Activated CD4-positive, alpha-beta memory T cell treated with anti-CD3 and anti-CD28 coated beads for 36 hours (primary cell): ENCODE measurements around the gene TMEM201. TPM values are rescaled to one million over a fixed set of nuclear protein-coding genes. Genes with fewer than 3 reads are reported as not detected.

ENCODE experiments used
- CTCF ChIA-PET: fragments of 350-600 bp; sonication (Branson Sonifier 250); formaldehyde crosslinking; loops from one replicate; lab custom pipeline; 2021; ENCODE audit warnings: antibody characterized with exemption, inconsistent platforms; lab: Charles Lee
- POLR2A ChIA-PET: fragments of 350-600 bp; sonication (Branson Sonifier 250); formaldehyde crosslinking; loops from one replicate; lab custom pipeline; 2021; ENCODE audit warnings: antibody characterized with exemption; lab: Charles Lee
- DNase-seq: peaks from one replicate; pipeline ENCODE4 v3.0.0-alpha.2; 2020
- H3K27ac Mint-ChIP-seq: one replicate; pipeline ENCODE4 v1.8.0; 2021; ENCODE audit warnings: mixed read lengths
- H3K27me3 Mint-ChIP-seq: one replicate; pipeline ENCODE4 v1.8.0; 2021; ENCODE audit warnings: mixed read lengths
- H3K36me3 Mint-ChIP-seq: one replicate; pipeline ENCODE4 v1.8.0; 2021; ENCODE audit warnings: mixed read lengths
- H3K4me1 Mint-ChIP-seq: one replicate; pipeline ENCODE4 v1.8.0; 2021; ENCODE audit warnings: low read depth, mixed read lengths
- H3K4me3 Mint-ChIP-seq: one replicate; pipeline ENCODE4 v1.8.0; 2021; ENCODE audit warnings: mild to moderate bottlenecking, mixed read lengths
- H3K9me3 Mint-ChIP-seq: one replicate; pipeline ENCODE4 v1.8.0; 2021; ENCODE audit warnings: mixed read lengths
- intact Hi-C: fragments of 100-400 bp; cut with micrococcal nuclease; formaldehyde crosslinking; loops from one replicate; pipeline ENCODE4 v1.15.1; 2023
- total RNA-seq, 2 experiments: library from RNA; stranded (reverse); gene quantifications; one replicate each; pipeline ENCODE4 v1.2.3, GENCODE V29; 2021

The TMEM201 gene, protein sequence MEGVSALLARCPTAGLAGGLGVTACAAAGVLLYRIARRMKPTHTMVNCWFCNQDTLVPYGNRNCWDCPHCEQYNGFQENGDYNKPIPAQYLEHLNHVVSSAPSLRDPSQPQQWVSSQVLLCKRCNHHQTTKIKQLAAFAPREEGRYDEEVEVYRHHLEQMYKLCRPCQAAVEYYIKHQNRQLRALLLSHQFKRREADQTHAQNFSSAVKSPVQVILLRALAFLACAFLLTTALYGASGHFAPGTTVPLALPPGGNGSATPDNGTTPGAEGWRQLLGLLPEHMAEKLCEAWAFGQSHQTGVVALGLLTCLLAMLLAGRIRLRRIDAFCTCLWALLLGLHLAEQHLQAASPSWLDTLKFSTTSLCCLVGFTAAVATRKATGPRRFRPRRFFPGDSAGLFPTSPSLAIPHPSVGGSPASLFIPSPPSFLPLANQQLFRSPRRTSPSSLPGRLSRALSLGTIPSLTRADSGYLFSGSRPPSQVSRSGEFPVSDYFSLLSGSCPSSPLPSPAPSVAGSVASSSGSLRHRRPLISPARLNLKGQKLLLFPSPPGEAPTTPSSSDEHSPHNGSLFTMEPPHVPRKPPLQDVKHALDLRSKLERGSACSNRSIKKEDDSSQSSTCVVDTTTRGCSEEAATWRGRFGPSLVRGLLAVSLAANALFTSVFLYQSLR
- total RNA-seq: 10 to 100 TPM; 12.2 to 14.0 TPM

DNA sequence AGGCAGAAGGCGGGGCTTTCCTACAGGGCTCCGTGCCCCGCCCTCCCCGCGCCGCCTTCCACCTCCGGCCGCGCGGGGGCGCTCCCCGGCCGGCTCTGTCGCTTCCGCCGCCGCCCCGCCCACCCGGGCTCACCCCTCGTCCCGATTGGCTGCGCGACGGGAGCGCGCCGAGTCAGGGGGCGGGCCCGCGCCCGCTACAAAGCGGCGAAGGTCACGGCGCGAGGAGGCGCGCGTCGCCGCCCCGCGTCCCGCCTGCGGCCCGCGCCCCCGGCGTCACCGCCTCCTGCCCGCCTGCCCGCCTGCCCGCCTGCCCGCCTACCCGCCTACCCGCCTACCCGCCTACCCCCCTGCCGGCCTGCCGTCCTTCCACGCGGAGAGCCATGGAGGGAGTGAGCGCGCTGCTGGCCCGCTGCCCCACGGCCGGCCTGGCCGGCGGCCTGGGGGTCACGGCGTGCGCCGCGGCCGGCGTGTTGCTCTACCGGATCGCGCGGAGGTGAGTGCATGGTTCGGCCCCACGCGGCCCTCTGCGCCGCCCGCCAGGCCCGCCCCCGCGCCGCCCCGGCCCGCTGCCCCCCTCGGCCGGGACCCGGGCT is at the start of gene TMEM201:
TSS of gene TMEM201 (plus strand) at position 361 of the 593 bp plus-strand sequence. CDS start at position 381, 20 bp downstream.
- Mint-ChIP-seq H3K27me3 (no peaks in the 10 kb centered on the region), H3K4me3 (peak within 1 kb of the TSS; percentile 82), H3K36me3 (no peaks in the 10 kb centered on the region), H3K4me1 (peaks cover 31% of the 10 kb centered on the region), H3K9me3 (no peaks in the 10 kb centered on the region), H3K27ac (peak within 1 kb of the TSS; percentile 35)
- intact Hi-C loops: loop anchor here (1.0 to 5.0 kb wide), 4 partner anchors 49 to 444 kb away; partner anchors contain the start of genes SLC25A33, SPSB1 and UBE4B
- DNase-seq: peak; percentile 95
- ChIA-PET POLR2A (interaction anchor here (0.6 to 1.7 kb wide), 2 partner anchors 65 to 1390 kb away, joined by 3 to 4 read pairs; no protein-coding TSS in a partner anchor), CTCF (interaction anchor here (0.8 to 1.2 kb wide), 8 partner anchors 9 to 280 kb away, joined by 3 to 6 read pairs (median 3); no protein-coding TSS in a partner anchor)

DNA sequence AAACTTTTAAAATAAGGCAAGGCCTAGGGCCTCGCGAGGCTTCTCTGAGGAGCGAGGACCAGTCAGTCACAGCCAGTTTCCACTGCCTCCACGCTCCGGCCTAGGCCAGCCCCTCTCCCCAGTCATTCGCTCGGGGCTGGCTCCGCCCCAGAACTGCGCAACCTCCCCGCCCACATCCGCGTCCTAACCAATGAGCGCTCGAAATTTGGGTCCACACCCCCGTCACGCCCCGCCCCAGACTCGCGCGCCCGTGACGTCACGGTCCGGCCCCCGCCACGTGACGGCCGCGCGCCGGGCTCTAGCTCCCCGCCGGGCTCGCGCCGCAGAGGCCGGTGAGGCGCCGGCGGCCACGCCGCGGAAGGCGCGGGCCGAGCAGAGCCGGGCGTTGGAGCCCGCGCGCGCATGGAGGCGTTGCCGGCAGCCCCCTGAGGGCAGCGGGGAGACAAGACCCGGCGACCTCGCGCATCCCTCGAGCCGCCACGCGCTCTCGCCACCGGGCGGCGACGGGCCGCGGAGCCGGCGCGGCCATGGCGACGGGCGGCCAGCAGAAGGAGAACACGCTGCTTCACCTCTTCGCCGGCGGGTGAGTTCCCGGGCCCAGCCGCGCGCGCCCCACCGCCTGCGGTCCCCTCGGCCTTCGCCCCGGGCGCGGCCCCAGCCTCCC is 49.4 kb upstream of the TMEM201 start, which contains the start of gene SLC25A33:
TSS of gene SLC25A33 (plus strand) at position 301 of the 664 bp plus-strand sequence. CDS start at position 528, 227 bp downstream.
- DNase-seq: peak; percentile 99
- Mint-ChIP-seq H3K4me1 (peaks cover 33% of the 10 kb centered on the region), H3K27ac (peak within 1 kb of the TSS; percentile 77), H3K9me3 (no peaks in the 10 kb centered on the region), H3K36me3 (peaks cover 7% of the 10 kb centered on the region), H3K4me3 (peak within 1 kb of the TSS; percentile 91), H3K27me3 (no peaks in the 10 kb centered on the region)
- ChIA-PET POLR2A (no interaction called here), CTCF (interaction anchor here (0.6 to 1.1 kb wide), 2 partner anchors 32 to 713 kb away, joined by 3 read pairs; no protein-coding TSS in a partner anchor)
- intact Hi-C loops: loop anchor here (1.0 to 5.0 kb wide), 3 partner anchors 50 to 222 kb away; no protein-coding TSS in a partner anchor

DNA sequence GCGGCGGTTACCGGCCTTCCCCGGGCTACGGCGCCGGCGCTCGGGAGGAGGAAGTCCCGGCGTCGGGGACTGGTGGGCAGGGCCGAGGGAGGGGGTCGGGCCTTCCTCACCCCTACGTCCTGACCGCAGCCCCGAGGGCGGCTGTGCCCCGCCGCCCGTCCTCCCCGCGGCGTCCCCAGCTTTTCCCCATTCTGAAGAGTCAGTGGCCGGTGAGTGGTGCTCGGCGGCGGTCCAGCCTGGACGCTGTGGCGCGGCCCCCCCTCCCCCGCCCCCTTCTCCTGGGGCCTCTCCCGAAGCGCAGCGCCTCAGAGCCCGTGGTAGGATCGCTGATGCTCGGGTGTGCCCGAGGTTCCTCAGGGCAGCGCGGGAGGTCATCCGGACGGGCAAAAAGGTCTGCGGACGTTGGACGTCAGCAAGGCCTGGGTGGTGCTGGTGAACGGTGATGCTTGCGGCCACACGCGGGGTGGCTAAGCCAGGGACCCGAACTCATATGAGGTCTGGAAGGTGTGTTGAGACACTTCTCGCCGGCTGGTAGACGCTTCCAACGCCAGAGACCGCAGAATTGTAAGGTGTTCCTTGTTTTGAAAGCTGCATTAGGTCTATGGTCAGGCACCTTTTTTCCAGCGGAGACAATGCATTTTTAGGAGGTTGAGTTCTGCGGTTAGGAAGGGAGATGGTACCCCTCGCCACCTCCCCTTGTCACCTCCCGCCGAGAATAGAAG is 48.7 kb upstream of the TMEM201 start:
- Mint-ChIP-seq H3K27me3 (no peaks in the 10 kb centered on the region), H3K9me3 (no peaks in the 10 kb centered on the region), H3K36me3 (peaks cover 8% of the 10 kb centered on the region), H3K27ac (peak overlapping the region; percentile 71), H3K4me3 (peak overlapping the region; percentile 91), H3K4me1 (peaks cover 33% of the 10 kb centered on the region)
- DNase-seq: peak; percentile 59
- CTCF ChIA-PET: interaction anchor here (0.6 to 1.1 kb wide), 3 partner anchors 32 to 712 kb away, joined by 3 read pairs; no protein-coding TSS in a partner anchor
- intact Hi-C loops: loop anchor here (1.0 to 5.0 kb wide), 3 partner anchors 49 to 223 kb away; no protein-coding TSS in a partner anchor
- POLR2A ChIA-PET: interaction anchor here (0.6 to 1.0 kb wide), 2 partner anchors 50 to 114 kb away, joined by 3 read pairs; no protein-coding TSS in a partner anchor

DNA sequence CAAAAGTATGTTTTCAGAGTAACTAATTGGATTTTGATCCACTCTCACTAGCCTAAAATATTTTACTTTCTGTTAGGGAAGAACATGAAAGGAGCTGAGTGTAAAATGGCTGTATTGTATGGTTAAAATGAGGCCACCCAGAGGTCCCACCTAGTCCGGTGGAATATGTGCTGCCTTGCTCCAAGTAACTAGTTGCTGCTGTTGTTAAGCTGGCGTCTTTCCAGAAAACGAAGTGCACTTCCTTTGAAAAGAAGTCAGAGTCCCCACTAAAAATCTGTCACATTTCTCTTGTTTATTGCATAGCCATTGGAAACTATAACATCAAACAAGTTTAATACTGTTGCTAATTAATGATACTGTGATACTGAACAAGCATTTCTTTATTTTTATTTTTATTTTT is 46.3 kb upstream of the TMEM201 start:
- Mint-ChIP-seq H3K4me3 (no peak overlapping the region), H3K9me3 (no peaks in the 10 kb centered on the region), H3K4me1 (peaks cover 30% of the 10 kb centered on the region), H3K36me3 (peaks cover 8% of the 10 kb centered on the region), H3K27me3 (no peaks in the 10 kb centered on the region), H3K27ac (no peak overlapping the region)
- ChIA-PET POLR2A (no interaction called here), CTCF (no interaction called here)
- no peak for DNase-seq
- intact Hi-C loops: no loop called here

DNA sequence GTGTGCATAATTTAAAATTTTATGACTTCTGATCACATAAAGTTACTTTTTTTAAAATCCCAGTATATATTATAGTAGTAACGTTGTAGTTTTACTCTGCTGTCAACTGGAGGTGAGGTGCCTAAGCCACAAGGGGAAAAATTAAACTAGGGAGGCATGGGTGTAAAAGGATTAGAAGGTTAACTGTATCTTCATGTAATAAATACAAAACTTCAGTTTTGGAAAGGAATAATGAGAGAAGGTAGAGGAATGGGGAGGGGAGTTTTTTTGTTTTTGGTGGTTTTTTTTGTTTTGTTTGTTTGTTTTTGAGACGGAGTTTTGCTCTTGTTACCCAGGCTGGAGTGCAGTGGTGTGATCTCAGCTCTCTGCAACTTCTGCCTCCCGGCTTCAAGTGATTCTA is 43.8 kb upstream of the TMEM201 start:
- ChIA-PET POLR2A (no interaction called here), CTCF (no interaction called here)

DNA sequence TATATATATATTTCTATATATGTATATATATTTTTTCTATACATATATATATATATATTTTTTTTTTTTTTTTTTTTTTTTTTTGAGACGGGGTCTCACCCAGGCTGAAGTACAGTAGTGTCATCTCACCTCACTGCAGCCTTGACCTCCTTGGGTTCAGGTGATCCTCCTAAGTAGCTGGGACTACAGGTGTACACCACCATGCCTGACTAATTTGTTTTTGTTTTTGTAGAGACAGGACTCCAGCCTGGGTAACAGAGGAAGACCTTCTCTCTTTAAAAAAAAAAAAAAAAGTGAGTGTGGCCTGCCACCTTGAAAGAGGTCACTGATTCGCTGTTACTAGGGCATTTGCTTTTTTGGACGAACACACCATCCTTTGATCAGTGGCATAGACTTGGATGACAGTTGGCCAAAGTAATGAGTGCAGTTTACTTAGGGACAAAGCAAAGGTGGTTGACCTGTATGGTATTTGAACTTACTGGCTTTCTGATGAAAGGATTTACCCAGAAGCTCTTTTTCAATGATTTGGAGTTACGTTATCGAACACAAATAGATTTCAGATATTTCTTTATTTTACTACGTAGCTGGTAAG is 38.7 kb upstream of the TMEM201 start:
- POLR2A ChIA-PET: interaction anchor here (0.7 kb wide), 1 partner anchor 409 kb away, joined by 3 read pairs; no protein-coding TSS in a partner anchor
- CTCF ChIA-PET: no interaction called here

More for the DNA sequence above, 43.8 kb upstream of the TMEM201 start:
- H3K27me3 Mint-ChIP-seq: no peaks in the 10 kb centered on the region
- H3K27ac Mint-ChIP-seq: no peak overlapping the region
- DNase-seq: no peak
- intact Hi-C loops: no loop called here
- no peak overlapping the region for H3K4me3 Mint-ChIP-seq
- peaks cover 8% of the 10 kb centered on the region for H3K36me3 Mint-ChIP-seq
- H3K9me3 Mint-ChIP-seq: no peaks in the 10 kb centered on the region
- peaks cover 17% of the 10 kb centered on the region for H3K4me1 Mint-ChIP-seq

DNA sequence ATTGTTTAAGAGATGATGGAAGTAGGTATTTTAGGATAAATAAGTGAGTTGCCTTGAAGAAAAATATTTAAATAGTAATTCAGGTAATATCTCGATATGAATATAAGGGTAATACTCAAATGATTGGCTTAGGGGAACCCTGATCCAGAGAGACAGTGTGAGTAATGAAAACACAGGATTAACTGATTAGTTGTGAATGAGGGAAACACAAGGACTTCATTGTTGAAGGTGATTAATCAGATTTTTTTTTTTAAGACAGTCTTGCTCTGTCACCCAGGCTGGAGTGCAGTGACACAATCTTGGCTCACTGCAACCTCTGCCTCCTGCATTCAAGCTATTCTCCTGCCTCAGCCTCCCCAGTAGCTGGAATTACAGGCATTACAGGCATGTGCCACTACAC is 36.7 kb upstream of the TMEM201 start:
- no peak overlapping the region for H3K4me3 Mint-ChIP-seq
- H3K36me3 Mint-ChIP-seq: peaks cover 20% of the 10 kb centered on the region
- intact Hi-C loops: no loop called here
- POLR2A ChIA-PET: no interaction called here
- CTCF ChIA-PET: no interaction called here
- H3K9me3 Mint-ChIP-seq: no peaks in the 10 kb centered on the region
- H3K4me1 Mint-ChIP-seq: no peaks in the 10 kb centered on the region
- no peak for DNase-seq
- H3K27me3 Mint-ChIP-seq: no peaks in the 10 kb centered on the region
- H3K27ac Mint-ChIP-seq: no peak overlapping the region

More for the DNA sequence above, 38.7 kb upstream of the TMEM201 start:
- no peak overlapping the region for H3K27ac Mint-ChIP-seq
- no peaks in the 10 kb centered on the region for H3K4me1 Mint-ChIP-seq
- intact Hi-C loops: no loop called here
- no peaks in the 10 kb centered on the region for H3K9me3 Mint-ChIP-seq
- no peaks in the 10 kb centered on the region for H3K27me3 Mint-ChIP-seq
- DNase-seq: no peak
- H3K36me3 Mint-ChIP-seq: peaks cover 5% of the 10 kb centered on the region
- H3K4me3 Mint-ChIP-seq: no peak overlapping the region

DNA sequence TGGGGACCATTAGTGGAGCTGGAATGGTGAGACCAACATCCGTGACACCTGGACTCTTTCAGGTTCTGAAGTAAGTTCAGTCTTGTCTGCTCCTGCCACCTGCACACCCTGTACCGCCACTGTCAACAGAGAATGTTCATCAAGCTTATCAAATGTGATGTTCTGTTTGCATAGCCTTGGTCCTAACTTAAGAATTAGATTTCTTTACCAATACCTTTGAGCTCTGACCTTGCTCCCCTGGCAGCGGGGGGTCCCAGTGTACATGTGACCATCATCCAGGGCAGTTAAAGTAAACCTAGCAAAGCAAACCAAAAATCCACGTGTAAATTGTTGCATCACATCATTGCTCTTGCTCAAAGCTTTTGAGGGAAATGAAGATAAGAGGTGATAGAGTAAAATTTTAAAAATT is 35.0 kb upstream of the TMEM201 start:
- H3K27me3 Mint-ChIP-seq: no peaks in the 10 kb centered on the region
- intact Hi-C loops: no loop called here
- ChIA-PET CTCF (no interaction called here), POLR2A (no interaction called here)
- H3K9me3 Mint-ChIP-seq: no peaks in the 10 kb centered on the region
- no peak overlapping the region for H3K27ac Mint-ChIP-seq
- DNase-seq: no peak
- H3K4me3 Mint-ChIP-seq: no peak overlapping the region
- peaks cover 11% of the 10 kb centered on the region for H3K4me1 Mint-ChIP-seq
- peaks cover 23% of the 10 kb centered on the region for H3K36me3 Mint-ChIP-seq

DNA sequence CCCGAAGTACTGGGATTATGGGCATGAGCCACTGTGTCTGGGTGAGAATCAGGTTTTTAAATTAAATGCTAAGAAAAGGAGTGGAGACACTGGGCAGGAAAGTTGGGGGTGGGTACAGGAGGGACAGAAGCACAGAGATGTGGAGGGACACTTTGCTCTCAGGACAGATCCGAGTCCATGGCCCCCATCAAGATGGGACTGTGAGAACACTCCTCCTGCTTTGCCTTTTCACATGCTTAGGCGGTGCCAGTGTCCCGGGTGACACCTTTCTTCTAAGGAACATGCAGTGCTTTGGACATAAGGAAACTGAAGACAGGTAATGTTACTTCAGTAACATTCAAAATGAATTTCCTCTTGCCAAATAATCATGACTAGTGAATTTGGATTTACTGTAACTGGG is 32.8 kb upstream of the TMEM201 start:
- Mint-ChIP-seq H3K4me3 (no peak overlapping the region), H3K27me3 (no peaks in the 10 kb centered on the region), H3K36me3 (peaks cover 23% of the 10 kb centered on the region), H3K4me1 (peaks cover 21% of the 10 kb centered on the region), H3K27ac (no peak overlapping the region), H3K9me3 (no peaks in the 10 kb centered on the region)
- POLR2A ChIA-PET: no interaction called here
- intact Hi-C loops: no loop called here
- DNase-seq: no peak
- CTCF ChIA-PET: no interaction called here

DNA sequence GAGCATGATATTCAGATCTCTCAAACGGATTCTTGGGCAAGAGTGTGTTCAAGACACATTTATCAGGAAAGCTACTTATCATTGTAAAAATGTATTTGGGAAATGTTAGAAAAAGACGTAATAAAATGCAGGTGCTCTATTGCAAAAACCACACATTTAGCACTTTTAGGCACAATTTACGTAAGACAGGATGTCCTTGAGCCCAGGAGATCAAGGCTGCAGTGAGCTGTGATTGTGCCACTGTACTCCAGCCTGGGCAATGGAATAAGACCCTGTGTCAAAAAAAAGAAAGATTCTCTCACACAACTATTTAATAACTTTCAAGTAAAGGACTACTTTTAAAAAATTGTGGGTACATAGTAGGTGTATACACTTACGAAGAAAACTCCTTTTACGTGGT is 31.1 kb upstream of the TMEM201 start:
- intact Hi-C loops: no loop called here
- no peak overlapping the region for H3K27ac Mint-ChIP-seq
- no peak for DNase-seq
- no peaks in the 10 kb centered on the region for H3K27me3 Mint-ChIP-seq
- H3K36me3 Mint-ChIP-seq: peaks cover 23% of the 10 kb centered on the region
- ChIA-PET POLR2A (no interaction called here), CTCF (interaction anchor here (0.7 to 1.4 kb wide), 2 partner anchors 70 to 268 kb away, joined by 3 to 4 read pairs; no protein-coding TSS in a partner anchor)
- no peaks in the 10 kb centered on the region for H3K9me3 Mint-ChIP-seq
- H3K4me3 Mint-ChIP-seq: no peak overlapping the region
- H3K4me1 Mint-ChIP-seq: peaks cover 21% of the 10 kb centered on the region
